ENCODE data around the gene ACVR2A.

GRCh38 chr2:147925886-147926285 is 81.1 kb downstream of the ACVR2A start:
- TF ChIP-seq POLR2AphosphoS5 (IDR thresholded peaks at IDR 0.05) (no peak), CTCF (IDR thresholded peaks at IDR 0.05) (no peak), POLR2A (IDR thresholded peaks at IDR 0.05) (no peak)
